HG03039 (cell line): ENCODE measurements around the gene DGKG.

Experiments
- ATAC-seq: cut with Tn5 transposase; IDR thresholded peaks from one replicate; pipeline ENCODE4 v1.9.1; 2021; ENCODE audit warnings: mild to moderate bottlenecking, moderate library complexity; ENCODE audit not compliant: unreplicated experiment

Gene DGKG

GRCh38 chr3:186247821-186248814, 113.9 kb downstream of the DGKG start:
- ATAC-seq, result no peak

- ATAC-seq, result no peak
These were observed 115.1 kb downstream of the DGKG start for GRCh38 chr3:186246941-186247340.

GRCh38 chr3:186244016-186244415, 118.0 kb downstream of the DGKG start:
- no peak for ATAC-seq

GRCh38 chr3:186241910-186242821, 119.9 kb downstream of the DGKG start:
- ATAC-seq, result peak; percentile 78

- no peak for ATAC-seq
These were observed 122.7 kb downstream of the DGKG start for GRCh38 chr3:186239321-186239720.

GRCh38 chr3:186237915-186238314, 124.1 kb downstream of the DGKG start:
- ATAC-seq, result no peak

- no peak for ATAC-seq
These were observed 125.5 kb downstream of the DGKG start for GRCh38 chr3:186236357-186237020.

- ATAC-seq, result no peak
These were observed 126.5 kb downstream of the DGKG start for GRCh38 chr3:186235554-186235953.

GRCh38 chr3:186234152-186234551, 127.9 kb downstream of the DGKG start:
- ATAC-seq, result no peak

GRCh38 chr3:186226482-186226881, 135.6 kb downstream of the DGKG start:
- no peak for ATAC-seq

- peak; percentile 76 for ATAC-seq
These were observed 136.4 kb downstream of the DGKG start for GRCh38 chr3:186225603-186226002.

GRCh38 chr3:186224041-186224610, 137.9 kb downstream of the DGKG start:
- ATAC-seq, result no peak

GRCh38 chr3:186223476-186223875, 138.6 kb downstream of the DGKG start:
- ATAC-seq, result no peak

- no peak for ATAC-seq
These were observed 140.2 kb downstream of the DGKG start for GRCh38 chr3:186221760-186222378.

GRCh38 chr3:186220911-186221645, 141.0 kb downstream of the DGKG start:
- ATAC-seq, result no peak

- ATAC-seq, result no peak
These were observed 141.7 kb downstream of the DGKG start for GRCh38 chr3:186220365-186220764.

- ATAC-seq, result no peak
These were observed 142.8 kb downstream of the DGKG start for GRCh38 chr3:186219211-186219638.

- no peak for ATAC-seq
These were observed 143.6 kb downstream of the DGKG start for GRCh38 chr3:186218421-186218820.

GRCh38 chr3:186217820-186218164, 144.2 kb downstream of the DGKG start:
- peak; percentile 82 for ATAC-seq
